HUDEP-2 (cell line): Measurements from ENCODE around the gene COMP.
"Not testable (repeated sequence)": the region's sequence is repeated elsewhere in the genome, so short reads cannot be mapped to it uniquely, and the experiment has no call there.

Source experiments
- DNase-seq, 76 experiments: peaks; one replicate each; lab custom pipeline; 2025; ENCODE audit not compliant: unreplicated experiment in 76 of 76; lab: John Stamatoyannopoulos, UW

Gene COMP

DNA sequence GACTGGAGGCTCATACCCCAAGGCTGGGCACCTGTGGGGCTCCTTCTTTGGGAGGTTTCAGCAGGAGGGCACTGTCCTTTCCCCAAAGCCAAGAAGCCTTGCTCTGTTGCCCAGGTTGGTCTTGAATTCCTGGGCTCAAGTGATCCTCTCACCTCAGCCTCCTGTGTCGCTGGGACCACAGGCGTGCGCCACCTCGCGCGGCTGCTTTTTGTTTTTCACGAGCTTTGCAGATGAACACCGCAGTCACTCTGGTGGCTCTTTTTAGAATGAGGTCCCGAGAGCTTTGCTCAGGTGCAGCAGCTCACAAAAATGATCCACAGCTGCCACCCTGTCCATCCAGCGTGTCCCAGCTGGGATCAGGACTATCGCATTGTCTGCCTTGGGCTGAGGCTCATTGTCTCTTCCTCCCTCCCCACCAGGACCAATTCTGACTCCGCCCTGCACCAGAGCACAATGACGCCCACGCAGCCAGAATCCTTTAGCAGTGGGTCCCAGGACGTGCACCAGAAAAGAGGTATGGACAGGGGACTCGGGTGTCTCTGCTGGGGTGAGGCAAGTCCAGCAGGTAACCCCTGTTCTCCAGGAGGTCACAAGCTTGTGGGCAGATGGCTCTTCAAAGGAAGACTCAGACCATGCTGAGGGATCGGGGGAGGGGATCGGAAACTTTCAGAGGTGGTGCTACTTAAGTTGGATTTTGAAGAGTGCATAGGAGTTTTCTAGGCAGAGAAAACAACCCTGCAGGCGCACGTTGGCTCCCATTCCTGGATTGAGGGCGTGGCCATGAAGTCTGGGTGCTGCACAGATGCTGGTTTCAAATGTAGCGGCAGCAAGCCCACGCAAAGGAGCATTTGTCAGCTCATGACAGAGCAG, 41.5 kb downstream of the COMP start:
- DNase-seq = peak in 35 of 76 experiments; percentile 11 to 67 (median 36)

- no peak for DNase-seq
These were observed 44.4 kb downstream of the COMP start for GRCh38 chr19:18746401-18747325.

GRCh38 chr19:18745931-18746330, 45.2 kb downstream of the COMP start:
- DNase-seq = no peak

GRCh38 chr19:18745012-18745735, 45.9 kb downstream of the COMP start:
- DNase-seq = no peak

DNA sequence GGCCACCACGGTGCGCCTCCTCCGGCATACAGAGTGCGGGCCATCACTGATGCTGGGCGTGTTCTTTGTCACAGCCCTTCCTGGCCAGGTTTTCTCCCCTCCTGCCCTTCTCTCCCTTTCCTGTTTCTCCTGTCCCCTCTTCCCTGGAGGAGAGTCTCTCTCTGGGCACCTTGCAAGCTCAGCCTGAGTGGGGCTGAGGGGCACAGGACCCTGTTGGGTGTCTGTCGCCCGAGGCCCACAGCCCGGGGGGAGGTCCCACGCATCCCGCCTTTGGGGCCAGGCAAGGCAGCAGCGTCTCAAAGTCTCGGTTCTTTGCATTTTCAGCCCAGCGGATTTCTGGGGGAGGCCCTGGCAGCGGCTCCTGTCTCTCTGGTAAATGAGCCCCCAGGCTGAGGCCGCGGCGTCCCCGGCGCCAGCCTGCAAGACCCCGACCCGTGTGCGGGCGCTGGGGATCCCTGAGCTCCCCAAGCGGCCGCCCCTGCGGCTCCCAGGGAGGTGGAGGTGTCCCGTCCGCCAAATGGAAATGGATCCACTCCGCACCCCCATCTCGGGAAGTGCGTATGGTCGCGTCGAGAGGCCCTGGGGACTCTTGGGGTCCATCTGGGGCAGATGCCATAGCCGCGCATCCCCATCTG, 47.2 kb downstream of the COMP start:
- no peak for DNase-seq

DNA sequence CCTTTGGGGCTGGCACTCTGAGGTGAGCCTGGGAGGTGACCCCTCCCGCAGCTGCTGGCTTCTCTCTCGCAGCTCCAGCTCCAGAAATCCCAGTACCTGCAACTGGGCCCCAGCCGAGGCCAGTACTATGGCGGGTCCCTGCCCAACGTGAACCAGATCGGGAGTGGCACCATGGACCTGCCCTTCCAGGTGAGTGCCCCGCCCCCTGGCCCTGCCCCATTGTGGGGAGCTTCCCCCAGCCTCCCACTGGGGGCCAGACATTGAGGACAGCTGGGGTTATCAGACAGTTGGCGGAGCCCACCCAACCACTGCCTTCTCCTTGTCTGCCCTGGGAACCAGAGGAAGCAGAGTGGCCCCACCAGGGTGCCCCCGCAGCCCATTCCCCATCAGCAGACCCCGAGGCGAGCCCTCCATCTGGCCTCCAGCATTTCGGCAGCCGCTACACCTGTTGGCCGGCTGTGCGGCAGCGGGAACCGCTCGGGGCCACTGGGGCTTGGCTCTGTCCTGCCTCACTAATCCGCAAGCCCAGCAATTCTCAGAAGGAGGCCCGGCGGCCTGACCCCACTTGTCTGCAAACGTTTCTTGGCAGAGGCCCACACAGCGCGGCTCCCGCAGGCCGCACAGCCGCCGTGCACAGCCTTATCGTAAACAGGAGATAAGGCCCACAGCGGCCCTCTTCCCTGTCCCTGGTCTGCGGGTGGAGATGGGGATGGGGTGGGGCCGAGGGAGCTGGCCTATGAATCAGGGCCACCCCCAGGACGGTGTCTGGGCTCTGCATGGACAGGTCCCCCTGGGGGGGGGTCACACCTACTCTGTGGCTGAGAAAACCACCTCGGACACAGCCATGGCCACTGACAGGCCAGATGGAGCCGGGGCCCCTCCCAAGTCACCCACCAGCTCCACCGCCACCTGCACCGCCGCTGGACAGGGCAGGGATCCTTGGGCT, 48.0 kb downstream of the COMP start:
- peak in 74 of 76 experiments; percentile 43 to 97 (median 87) for DNase-seq

- DNase-seq = peak in 4 of 76 experiments; percentile 11 to 44 (median 30)
These were observed 48.8 kb downstream of the COMP start for GRCh38 chr19:18742324-18742723.

DNA sequence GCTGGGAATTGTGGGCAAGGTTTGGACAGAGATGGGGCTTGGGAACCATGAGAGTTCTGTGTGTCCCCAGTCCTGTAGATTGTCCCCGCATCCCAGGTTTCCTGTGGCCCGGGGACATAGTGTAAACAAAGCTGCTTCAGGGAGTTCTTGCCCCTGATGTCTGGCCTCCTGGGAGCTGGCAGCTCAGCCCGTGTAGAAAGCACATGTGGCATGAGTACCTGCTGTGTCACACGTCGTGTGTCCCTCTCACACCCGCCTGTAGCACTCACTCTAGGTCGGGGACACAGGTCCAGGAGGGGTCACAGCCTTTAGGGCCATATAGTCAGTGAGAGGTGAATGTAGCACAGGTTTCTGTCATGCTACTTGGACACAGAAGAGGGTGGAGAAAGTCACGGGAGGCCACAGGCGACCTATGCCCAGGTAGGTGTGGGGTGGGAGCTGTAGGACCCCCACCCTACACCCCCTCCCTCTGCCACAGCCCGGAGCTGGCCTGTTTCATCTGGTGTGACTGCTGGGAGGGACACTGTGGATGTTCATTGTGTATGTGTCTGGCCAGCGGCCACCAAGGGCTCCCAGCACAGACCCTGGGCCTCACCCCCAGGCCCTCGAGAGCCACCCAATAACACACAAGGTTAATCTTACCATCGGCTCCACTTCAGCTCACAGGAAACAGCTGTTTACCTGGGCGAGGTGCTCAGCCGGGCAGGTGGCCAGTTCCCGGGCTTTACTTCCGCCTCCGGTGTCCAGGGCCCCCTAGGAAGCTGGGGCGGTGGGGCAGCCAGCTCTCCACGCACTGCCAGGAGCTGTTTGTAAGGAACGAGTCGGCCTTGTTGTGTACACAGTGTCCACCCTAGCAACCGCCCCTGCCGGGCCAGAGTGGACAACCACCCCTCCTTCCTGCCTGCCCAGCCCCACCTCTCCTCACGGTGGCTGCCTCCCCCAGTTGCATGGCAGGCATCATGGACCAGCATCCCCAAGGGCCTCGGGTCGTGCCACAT, 49.7 kb downstream of the COMP start:
- no peak for DNase-seq

DNA sequence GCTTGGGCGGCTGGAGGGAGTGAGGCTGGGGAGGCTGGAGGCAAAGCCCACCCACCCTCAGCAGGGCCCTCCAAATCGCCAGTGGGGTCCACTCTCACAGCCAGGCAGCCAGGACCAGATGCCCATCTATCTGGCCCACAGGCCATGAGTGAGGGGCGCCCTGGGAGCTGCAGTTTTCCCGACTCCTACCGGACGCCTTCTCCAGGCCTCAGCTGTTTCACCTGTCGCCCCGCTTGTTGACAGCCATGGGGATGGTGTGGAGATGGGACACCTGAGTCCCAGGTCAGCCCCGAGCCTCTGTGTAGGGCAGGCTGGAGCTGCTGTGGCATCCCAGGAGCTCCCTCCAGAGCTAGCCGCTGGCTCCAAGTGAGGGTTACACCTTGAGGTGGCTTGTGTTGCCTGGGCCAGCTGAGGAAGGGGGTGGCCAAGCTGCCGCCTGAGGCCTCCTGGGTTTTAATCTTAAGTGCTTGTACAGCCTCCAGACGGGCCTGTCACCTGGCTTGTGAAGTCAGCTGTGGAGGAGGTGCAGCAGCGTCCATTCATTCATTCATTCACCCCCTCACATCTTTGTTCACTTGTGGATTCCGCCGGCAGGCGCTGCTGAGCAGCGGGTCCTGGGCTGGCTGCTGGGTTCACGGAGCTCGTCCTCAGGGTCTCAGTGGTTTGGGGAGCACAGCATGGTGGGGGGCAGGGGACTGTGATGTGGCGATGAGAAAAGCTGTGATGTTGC, 52.0 kb downstream of the COMP start:
- DNase-seq = no peak

DNA sequence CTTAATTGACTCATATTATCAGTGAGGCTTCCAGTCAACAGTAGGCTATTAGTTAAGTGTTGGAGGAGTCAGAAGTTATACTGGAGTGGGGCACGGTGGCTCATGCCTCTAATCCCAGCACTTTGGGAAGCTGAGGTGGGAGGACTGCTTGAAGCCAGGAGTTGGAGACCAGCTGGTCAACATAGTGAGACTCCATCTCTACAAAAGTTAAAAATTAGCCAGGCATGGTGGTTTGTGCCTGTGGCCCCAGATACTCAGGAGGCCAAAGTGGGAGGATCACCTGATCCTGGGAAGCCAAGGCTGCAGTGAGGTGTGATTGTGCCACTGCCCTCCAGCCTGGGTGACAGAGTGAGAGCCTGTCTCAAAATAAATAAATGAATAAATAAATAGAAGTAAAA, 53.2 kb downstream of the COMP start:
- DNase-seq = no peak

- no peak for DNase-seq
These were observed 53.7 kb downstream of the COMP start for GRCh38 chr19:18737337-18737953.

- DNase-seq = peak in 6 of 76 experiments; percentile 12 to 29 (median 21)
These were observed 54.4 kb downstream of the COMP start for GRCh38 chr19:18736415-18737336.

- no peak for DNase-seq
These were observed 55.4 kb downstream of the COMP start for GRCh38 chr19:18735752-18736151.

GRCh38 chr19:18735324-18735723, 55.8 kb downstream of the COMP start:
- no peak for DNase-seq

DNA sequence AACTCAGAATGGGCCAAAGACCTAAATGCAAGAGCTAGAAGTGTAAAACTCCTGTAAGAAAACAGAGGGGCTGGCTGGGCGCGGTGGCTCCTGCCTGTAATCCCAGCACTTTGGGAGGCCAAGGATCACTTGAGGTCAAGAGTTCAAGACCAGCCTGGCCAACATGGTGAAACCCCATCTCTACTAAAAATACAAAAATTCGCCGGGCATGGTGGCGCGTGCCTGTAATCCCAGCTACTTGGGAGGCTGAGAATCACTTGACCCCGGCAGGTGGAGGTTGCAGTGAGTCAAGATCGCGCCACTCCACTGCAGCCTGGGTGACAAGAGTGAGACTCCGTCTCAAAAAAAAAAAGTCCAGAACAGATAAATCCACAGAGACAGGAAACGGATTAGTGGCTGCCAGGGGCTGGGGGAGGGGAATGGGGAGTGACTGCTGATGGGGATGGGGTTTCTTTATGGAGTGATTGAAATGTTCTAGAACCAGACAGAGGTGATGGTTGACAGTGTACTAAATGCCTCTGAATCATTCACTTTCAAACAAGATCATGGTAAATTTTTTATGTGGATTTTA, 57.3 kb downstream of the COMP start:
- DNase-seq = not testable (repeated sequence)
